ENCODE results near the gene SOX12.
A peak's percentile ranks its signal among the peaks of the same experiment; 100 is the strongest.

The SOX12 gene

GRCh38 chr20:301886-302848, 23.2 kb upstream of the SOX12 start:
- DNase-seq = no peak

GRCh38 chr20:305745-306144, 19.6 kb upstream of the SOX12 start:
- no peak for DNase-seq

GRCh38 chr20:308427-309038, 16.8 kb upstream of the SOX12 start:
- DNase-seq = no peak

GRCh38 chr20:309306-309840, 16.0 kb upstream of the SOX12 start:
- no peak for DNase-seq

GRCh38 chr20:309841-310644, 15.3 kb upstream of the SOX12 start:
- DNase-seq = peak; percentile 88

DNA sequence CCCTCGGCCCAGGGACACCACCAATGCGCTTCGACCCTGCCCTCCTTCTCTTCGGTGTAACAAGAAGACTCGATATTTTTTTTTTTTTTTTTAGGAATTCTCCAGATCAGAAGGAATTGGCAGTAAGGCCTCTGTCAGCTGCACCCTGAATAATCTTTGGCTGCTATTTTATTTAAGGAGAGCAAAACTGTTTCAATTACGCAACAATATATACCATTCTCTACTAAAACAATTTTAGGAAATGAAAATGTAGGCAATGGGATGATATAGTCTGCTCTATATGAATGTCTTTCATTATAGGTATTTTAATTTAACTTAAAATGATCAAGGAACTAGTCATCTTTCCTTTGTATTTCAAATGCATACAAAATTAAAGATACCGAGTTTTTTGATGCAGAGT, 14.7 kb upstream of the SOX12 start:
- DNase-seq = no peak

- no peak for DNase-seq
Observed at GRCh38 chr20:311609-312008, 13.7 kb upstream of the SOX12 start.

- no peak for DNase-seq
Observed at GRCh38 chr20:312067-312466, 13.3 kb upstream of the SOX12 start.

DNA sequence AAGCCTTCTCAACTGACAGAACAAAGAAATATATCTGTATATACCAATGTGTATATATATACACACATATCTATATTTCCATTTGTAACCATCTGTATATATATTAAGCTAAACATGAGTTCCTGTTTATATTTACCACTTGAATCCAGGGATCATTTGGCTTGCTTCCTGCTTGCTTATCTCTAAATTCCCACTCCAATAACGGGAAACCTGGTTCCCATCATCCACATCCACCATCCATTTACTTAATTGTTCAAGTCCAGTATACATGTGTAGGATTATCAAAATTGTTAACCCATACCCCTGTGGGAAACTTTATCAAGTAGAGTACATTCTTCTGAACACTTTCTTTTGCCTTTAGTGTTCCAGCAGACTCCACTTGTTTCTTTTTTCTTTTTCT, 12.5 kb upstream of the SOX12 start:
- DNase-seq = no peak

GRCh38 chr20:313402-313801, 11.9 kb upstream of the SOX12 start:
- no peak for DNase-seq

- no peak for DNase-seq
Observed at GRCh38 chr20:313948-314347, 11.4 kb upstream of the SOX12 start.

DNA sequence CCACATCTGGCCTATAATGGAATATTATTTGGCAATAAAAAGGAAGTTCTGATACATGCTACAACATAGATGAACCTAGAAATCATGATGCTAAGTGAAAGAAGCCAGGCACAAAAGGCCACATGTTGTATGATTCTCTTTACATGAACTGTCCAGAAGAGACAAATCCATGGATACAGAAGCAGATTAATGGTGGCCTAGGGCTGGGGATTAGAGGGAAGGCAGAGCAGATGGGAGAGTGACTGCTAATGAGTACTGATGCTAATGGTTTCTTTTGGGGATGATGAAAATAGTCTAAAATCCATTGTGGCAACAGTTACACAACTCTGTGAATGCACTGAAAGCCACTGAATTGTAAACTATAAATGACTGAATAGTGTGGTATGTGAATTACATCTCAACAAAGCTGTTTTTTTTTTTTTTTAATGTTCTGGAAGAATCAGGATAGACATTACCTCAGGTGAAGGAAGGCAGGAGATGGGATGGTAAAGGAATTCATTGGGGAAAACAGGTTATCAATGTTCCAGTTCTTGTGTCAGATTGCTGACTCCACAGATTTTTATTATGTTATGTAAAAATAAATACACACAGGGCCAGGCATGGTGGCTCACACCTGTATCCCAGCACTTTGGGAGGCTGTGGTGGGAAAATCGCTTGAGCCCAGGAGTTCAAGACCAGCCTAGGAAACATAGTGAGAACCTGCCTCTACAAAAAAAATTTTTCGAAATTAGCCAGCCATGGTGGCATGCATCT, 8.9 kb upstream of the SOX12 start:
- DNase-seq = no peak

DNA sequence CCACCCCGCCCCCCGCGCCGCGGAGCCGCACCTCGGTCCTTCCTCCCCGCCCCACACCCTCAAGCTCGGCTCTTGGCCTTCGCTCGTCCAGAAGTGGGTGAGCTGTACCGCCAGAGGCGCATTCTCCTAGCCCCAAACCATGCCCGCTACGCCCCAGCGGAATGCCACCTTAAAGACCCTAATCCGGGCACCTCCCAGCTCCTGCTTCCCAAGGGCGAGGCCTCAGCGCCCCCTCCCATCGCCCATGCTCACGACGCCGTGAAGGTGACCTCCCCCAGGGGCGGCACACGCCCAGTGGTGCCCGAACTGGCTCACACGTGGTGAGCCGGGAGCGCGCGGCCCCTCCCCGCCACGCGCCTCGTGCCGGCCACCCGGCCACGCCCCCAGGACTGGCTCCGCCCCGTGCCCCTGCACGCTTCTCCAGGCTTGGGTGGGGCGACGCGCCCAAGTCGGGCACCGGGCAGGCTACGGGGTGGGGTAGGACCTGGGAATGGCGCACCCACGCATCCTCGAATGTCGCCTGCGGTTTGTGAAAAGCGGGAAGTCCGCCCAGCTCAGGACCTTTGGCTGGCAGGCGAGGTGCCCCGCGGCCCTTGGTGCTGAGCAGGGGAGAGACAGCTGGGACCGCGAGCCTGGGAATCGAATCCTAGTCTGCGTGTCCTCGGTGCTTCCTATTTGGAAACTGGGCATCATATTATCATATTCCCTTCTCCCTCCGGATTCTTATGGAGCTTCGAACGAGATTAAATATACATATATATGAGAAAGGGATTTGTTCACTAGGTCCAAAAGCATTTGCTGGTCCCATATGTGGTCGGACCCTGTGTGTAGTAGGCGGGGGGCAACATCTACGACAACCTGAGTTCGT, 941 bp upstream of the SOX12 start:
- DNase-seq = peak; percentile 30

DNA sequence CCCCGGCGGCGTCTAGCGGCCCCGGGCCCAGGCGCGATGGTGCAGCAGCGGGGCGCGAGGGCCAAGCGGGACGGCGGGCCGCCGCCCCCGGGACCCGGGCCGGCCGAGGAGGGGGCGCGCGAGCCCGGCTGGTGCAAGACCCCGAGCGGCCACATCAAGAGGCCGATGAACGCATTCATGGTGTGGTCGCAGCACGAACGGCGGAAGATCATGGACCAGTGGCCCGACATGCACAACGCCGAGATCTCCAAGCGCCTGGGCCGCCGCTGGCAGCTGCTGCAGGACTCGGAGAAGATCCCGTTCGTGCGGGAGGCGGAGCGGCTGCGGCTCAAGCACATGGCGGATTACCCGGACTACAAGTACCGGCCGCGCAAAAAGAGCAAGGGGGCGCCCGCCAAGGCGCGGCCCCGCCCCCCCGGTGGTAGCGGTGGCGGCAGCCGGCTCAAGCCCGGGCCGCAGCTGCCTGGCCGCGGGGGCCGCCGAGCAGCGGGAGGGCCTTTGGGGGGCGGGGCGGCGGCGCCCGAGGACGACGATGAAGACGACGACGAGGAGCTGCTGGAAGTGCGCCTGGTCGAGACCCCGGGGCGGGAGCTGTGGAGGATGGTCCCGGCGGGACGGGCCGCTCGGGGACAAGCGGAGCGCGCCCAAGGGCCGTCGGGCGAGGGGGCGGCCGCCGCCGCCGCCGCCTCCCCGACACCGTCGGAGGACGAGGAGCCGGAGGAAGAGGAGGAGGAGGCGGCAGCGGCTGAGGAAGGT, 715 bp downstream of the SOX12 start:
- DNase-seq = no peak

GRCh38 chr20:326645-327185, 1.4 kb downstream of the SOX12 start:
- no peak for DNase-seq

GRCh38 chr20:327186-328026, 2.1 kb downstream of the SOX12 start:
- peak; percentile 61 for DNase-seq

DNA sequence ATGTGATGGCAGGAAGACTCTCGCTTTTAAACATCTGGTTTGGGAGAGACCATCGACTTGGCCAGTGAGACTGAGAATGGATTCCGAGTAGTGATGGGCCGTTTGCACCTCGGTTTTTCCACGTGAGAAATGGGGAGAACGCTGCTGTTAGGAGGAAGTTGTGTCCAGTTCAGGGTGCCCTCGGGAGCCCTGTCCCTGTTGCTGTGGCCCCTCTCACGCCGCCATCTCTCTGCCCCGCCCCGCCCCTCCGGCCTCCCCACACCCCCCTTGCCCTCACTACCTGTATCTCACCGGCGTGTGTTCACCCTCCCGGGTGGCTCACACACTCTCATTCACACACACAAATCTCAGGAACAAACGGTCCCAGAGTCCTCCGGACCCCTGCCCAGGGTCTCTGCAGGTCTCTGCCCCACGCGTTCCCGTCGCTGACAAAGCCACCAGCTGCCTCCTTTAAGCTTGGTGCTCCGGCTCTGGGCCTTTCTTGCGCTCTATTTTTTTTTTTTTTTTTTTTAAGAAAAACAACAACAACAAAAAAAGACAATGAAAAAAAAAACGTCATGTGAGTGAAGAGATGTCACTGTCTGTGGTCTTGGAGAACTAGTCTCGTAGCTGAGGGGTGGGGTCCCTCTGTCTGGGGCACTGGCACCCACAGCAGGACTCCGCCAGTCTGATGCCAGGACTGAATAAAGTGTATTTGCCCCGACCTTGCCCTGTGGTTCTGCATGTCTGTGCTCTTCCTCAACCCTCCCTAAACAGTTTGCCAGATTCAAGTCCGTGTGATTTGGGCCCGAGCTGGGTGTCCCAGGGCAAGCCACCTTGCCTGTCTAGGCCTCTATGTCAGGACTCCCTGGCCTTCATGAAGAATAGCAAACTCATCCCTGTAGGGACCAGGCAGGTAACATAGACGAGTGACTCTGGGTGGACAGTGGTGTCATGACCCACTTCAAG, 2.9 kb downstream of the SOX12 start:
- no peak for DNase-seq

All from NCI-H2107 (cell line).